IMR-90 (cell line): ENCODE data around the gene TRIM66. TPM values are rescaled to one million over a fixed set of nuclear protein-coding genes. Genes with fewer than 3 reads are reported as not detected.

Experiments
- ATAC-seq: fragments of 200-7000 bp; cut with Tn5 transposase; 2 replicates; pipeline ENCODE4 v1.9.1; 2020; ENCODE audit warnings: low read depth, mild to moderate bottlenecking, moderate library complexity
- BruUV-seq: library from RNA; stranded (reverse); fragments of 400-500 nt; replicated peaks from 2 replicates; lab custom pipeline; 2021; lab: Mats Ljungman, UMichigan
- CTCF ChIA-PET: fragments of 300-600 bp; formaldehyde crosslinking; extraction: SDS; loops from one replicate; lab custom pipeline; 2021; ENCODE audit warnings: antibody characterized with exemption; lab: Yijun Ruan, JAX
- POLR2A ChIA-PET: fragments of 300-600 bp; sonication (Branson Sonifier 250); formaldehyde crosslinking; loops from one replicate; lab custom pipeline; 2022; ENCODE audit warnings: antibody characterized with exemption; ENCODE audit not compliant: unreplicated experiment; lab: Charles Lee
- DNase-seq: peaks from one replicate; pipeline ENCODE4 v3.0.0; 2013
- H2AFZ ChIP-seq: replicated peaks from 2 replicates; pipeline ENCODE3; 2013; ENCODE audit warnings: low read length, mild to moderate bottlenecking; ENCODE audit not compliant: poor library complexity
- H2AK5ac ChIP-seq: 2 replicates; pipeline ENCODE4 v1.6.1; 2013; ENCODE audit warnings: low read depth, low read length, inconsistent platforms
- H2AK9ac ChIP-seq: replicated peaks from 2 replicates; pipeline ENCODE3; 2013; ENCODE audit warnings: mild to moderate bottlenecking, low read depth, low read length, moderate library complexity; ENCODE audit not compliant: poor library complexity
- H2BK120ac ChIP-seq: 2 replicates; pipeline ENCODE4 v1.6.1; 2013; ENCODE audit warnings: low read depth, low read length, inconsistent platforms
- H2BK15ac ChIP-seq: 3 replicates; pipeline ENCODE4 v1.6.1; 2013; ENCODE audit warnings: low read depth, low read length, inconsistent platforms
- H2BK20ac ChIP-seq: 2 replicates; pipeline ENCODE4 v1.6.1; 2013; ENCODE audit warnings: low read depth, mild to moderate bottlenecking, inconsistent platforms, low read length, moderate library complexity
- H2BK5ac ChIP-seq: 2 replicates; pipeline ENCODE4 v1.6.1; 2013; ENCODE audit warnings: mild to moderate bottlenecking, low read depth, low read length, inconsistent platforms; ENCODE audit not compliant: poor library complexity, severe bottlenecking
- H3K14ac ChIP-seq: replicated peaks from 2 replicates; pipeline ENCODE4 v1.6.1; 2013; ENCODE audit warnings: low read depth, low read length, inconsistent platforms
- H3K18ac ChIP-seq: 2 replicates; pipeline ENCODE4 v1.6.1; 2013; ENCODE audit warnings: low read depth, low read length, control low read depth
- H3K23ac ChIP-seq: 2 replicates; pipeline ENCODE4 v1.6.1; 2013; ENCODE audit warnings: low read depth, low read length, inconsistent platforms
- H3K27ac ChIP-seq: 2 replicates; pipeline ENCODE4 v1.5.1; 2013; ENCODE audit warnings: mild to moderate bottlenecking, control low read depth, low read length; ENCODE audit not compliant: insufficient read depth
- H3K27me3 ChIP-seq: 2 replicates; pipeline ENCODE4 v1.6.1; 2013; ENCODE audit warnings: low read length; ENCODE audit not compliant: control insufficient read depth, insufficient read depth
- H3K36me3 ChIP-seq: 2 replicates; pipeline ENCODE4 v1.6.1; 2013; ENCODE audit warnings: low read length, mixed read lengths; ENCODE audit not compliant: control insufficient read depth, insufficient read depth
- H3K4ac ChIP-seq: 2 replicates; pipeline ENCODE4 v1.6.1; 2013; ENCODE audit warnings: low read depth, low read length, inconsistent platforms
- H3K4me1 ChIP-seq: 2 replicates; pipeline ENCODE4 v1.6.1; 2013; ENCODE audit warnings: low read length, mixed read lengths; ENCODE audit not compliant: control insufficient read depth, insufficient read depth
- H3K4me2 ChIP-seq: 2 replicates; pipeline ENCODE4 v1.6.1; 2013; ENCODE audit warnings: low read depth, mild to moderate bottlenecking, control low read depth, low read length, moderate library complexity
- H3K4me3 ChIP-seq: 2 replicates; pipeline ENCODE4 v1.5.1; 2013; ENCODE audit warnings: low read depth, mild to moderate bottlenecking, control low read depth, low read length, moderate library complexity; ENCODE audit not compliant: insufficient read depth
- H3K56ac ChIP-seq: 2 replicates; pipeline ENCODE4 v1.6.1; 2013; ENCODE audit warnings: low read length, inconsistent platforms; ENCODE audit not compliant: insufficient read depth; ENCODE audit errors: extremely low read depth
- H3K79me1 ChIP-seq, 2 experiments: 2 replicates each; pipeline ENCODE4 v1.6.1; 2013; ENCODE audit warnings: low read length in 2 of 2, inconsistent platforms in 1 of 2, low read depth in 1 of 2
- H3K9ac ChIP-seq: 2 replicates; pipeline ENCODE4 v1.6.1; 2013; ENCODE audit warnings: low read depth, low read length, control low read depth
- H3K9me1 ChIP-seq: 2 replicates; pipeline ENCODE4 v1.6.1; 2013; ENCODE audit warnings: low read length, inconsistent platforms; ENCODE audit not compliant: insufficient read depth
- H3K9me3 ChIP-seq: 2 replicates; pipeline ENCODE4 v1.6.1; 2013; ENCODE audit warnings: low read length; ENCODE audit not compliant: control insufficient read depth, insufficient read depth
- H4K20me1 ChIP-seq: 2 replicates; pipeline ENCODE4 v1.6.1; 2013; ENCODE audit warnings: low read length, inconsistent platforms; ENCODE audit not compliant: insufficient read depth
- H4K5ac ChIP-seq: 2 replicates; pipeline ENCODE4 v1.6.1; 2013; ENCODE audit warnings: mild to moderate bottlenecking, low read depth, low read length, control low read depth
- H4K8ac ChIP-seq, 2 experiments: 2 replicates each; pipeline ENCODE4 v1.6.1; 2013; ENCODE audit warnings: low read depth in 2 of 2, low read length in 2 of 2, control low read depth in 1 of 2, inconsistent platforms in 1 of 2
- H4K91ac ChIP-seq: 2 replicates; pipeline ENCODE4 v1.6.1; 2013; ENCODE audit warnings: low read depth, low read length, inconsistent platforms; ENCODE audit not compliant: insufficient read depth
- BHLHE40 ChIP-seq: fragments of 150-350 bp; IDR thresholded peaks from 2 replicates; pipeline ENCODE4 v1.6.1; 2016; ENCODE audit warnings: mild to moderate bottlenecking, low read depth, low read length
- CEBPB ChIP-seq: IDR thresholded peaks from 2 replicates; pipeline ENCODE4 v1.6.1; 2012; ENCODE audit warnings: low read depth, low read length, improper control_type of control experiment
- FOS ChIP-seq: fragments of 150-350 bp; IDR thresholded peaks from 2 replicates; pipeline ENCODE4 v1.6.1; 2016; ENCODE audit warnings: low read depth, low read length
- RAD21 ChIP-seq: IDR thresholded peaks from 2 replicates; pipeline ENCODE4 v1.6.1; 2012; ENCODE audit warnings: low read length, improper control_type of control experiment
- WGBS, 2 experiments: methylation state at CpG; one replicate each; pipeline versions ENCODE4 v1.1.5 to v1.1.7; 2013; ENCODE audit warnings: missing lambda C conversion rate in 2 of 2; ENCODE audit not compliant: insufficient read length in 1 of 2; ENCODE audit errors: extremely low coverage in 2 of 2; 5-methylcytosine and 5-hydroxymethylcytosine counted together
- dilution Hi-C: fragments of 300-500 bp; cut with HindIII; formaldehyde crosslinking; loops from one replicate; pipeline ENCODE4 v1.14.3; 2018; ENCODE audit warnings: low sequenced_read_pairs; ENCODE audit not compliant: unreplicated experiment
- in situ Hi-C: fragments of 300-500 bp; cut with MboI; formaldehyde crosslinking; loops from 3 replicates; pipeline ENCODE4 v1.14.3; 2019; ENCODE audit warnings: low sequenced_read_pairs, inconsistent platforms, mixed read lengths
- intact Hi-C: fragments of 100-400 bp; cut with micrococcal nuclease; formaldehyde crosslinking; loops from 2 replicates; pipeline ENCODE4 v1.10.0; 2022
- polyA plus RNA-seq, 3 experiments: library from polyadenylated mRNA; depleted of rRNA; stranded (reverse); fragments of >200 nt; gene quantifications; 2 replicates each; pipeline ENCODE4 v1.2.3, GENCODE V29; 2012; ENCODE audit warnings: low replicate concordance in 1 of 3
- total RNA-seq: library from RNA; depleted of rRNA; stranded (reverse); fragments of >200 nt; gene quantifications from 2 replicates; pipeline ENCODE4 v1.2.3, GENCODE V29; 2012

The TRIM66 gene
- total and polyA plus RNA-seq, 2 of the 4 experiments (the other 2 are of a cell fraction), result 4.4 to 5.0 TPM

- Histone ChIP-seq H3K18ac (no peak overlapping the region; the same call in 1 of the 2 replicates), H3K14ac (peak overlapping the region; percentile 85; the same call in 1 of the 2 replicates), H3K56ac (peak overlapping the region; percentile 63; the same call in 1 of the 2 replicates), H3K4me2 (peak overlapping the region; percentile 23), H3K9ac (no peak overlapping the region), H3K27me3 (no peaks in the 10 kb centered on the region), H3K9me3 (no peaks in the 10 kb centered on the region), H3K9me1 (peaks cover 53% of the 10 kb centered on the region), H2BK20ac (peak overlapping the region; percentile 74), H2AK5ac (peak overlapping the region; percentile 27; the same call in 1 of the 2 replicates), H4K20me1 (peaks cover 9% of the 10 kb centered on the region; the same call in 1 of the 2 replicates), H3K4me1 (peaks cover 34% of the 10 kb centered on the region), H3K79me1 (peaks cover 16 to 85% of the 10 kb centered on the region in 2 experiments), H4K8ac (peak overlapping the region in 1 of 2 experiments; percentile 68; a peak in 2 of 4 replicates), H3K4me3 (no peak overlapping the region), H3K4ac (peak overlapping the region; percentile 87), H2AK9ac (no peak overlapping the region), H2BK15ac (no peak overlapping the region), H2AFZ (no peak overlapping the region), H3K23ac (peak overlapping the region; percentile 66; the same call in 1 of the 2 replicates), H2BK120ac (peak overlapping the region; percentile 75), H4K5ac (0 out of 2 replicates have a peak overlapping the region, but pooled peaks have one; percentile 30), H2BK5ac (peak overlapping the region; percentile 63), H4K91ac (peak overlapping the region; percentile 77; the same call in 1 of the 2 replicates), H3K36me3 (peaks cover 32% of the 10 kb centered on the region), H3K27ac (peak overlapping the region; percentile 65; the same call in 1 of the 2 replicates)
- intact Hi-C loops, result loop anchor here (10.0 kb wide), 1 partner anchor 186 kb away; the partner anchor contains the start of gene AKIP1
- CTCF ChIA-PET, result no interaction called here
- dilution Hi-C loops, result no loop called here
- WGBS, 2 experiments, result no CpG with 5 or more reads among the region's 4 CpGs
- BruUV-seq, result no TSS peak
- POLR2A ChIA-PET, result interaction anchor here (0.6 kb wide), 1 partner anchor 219 kb away, joined by 4 read pairs; no protein-coding TSS in a partner anchor
- peak; percentile 25; the same call in 1 of the 2 replicates for TF ChIP-seq BHLHE40
- peak; percentile 8; the same call in 1 of the 2 replicates for TF ChIP-seq RAD21
- peak; percentile 68; the same call in 1 of the 2 replicates for TF ChIP-seq FOS
- no peak for TF ChIP-seq CEBPB
- ATAC-seq, result peak; percentile 35
- peak; percentile 74 for DNase-seq
- in situ Hi-C loops, result no loop called here
Measured at GRCh38 chr11:8728563-8728962, 46.1 kb upstream of the TRIM66 start.
